ENCODE data around the gene UQCC5.

GRCh38 chr3:52544937-52545336, 8.5 kb downstream of the UQCC5 start:
- TF ChIP-seq CTCF (IDR thresholded peaks at IDR 0.05) (no peak), POLR2A (IDR thresholded peaks at IDR 0.05) (no peak)
